A549 (cell line): Measurements from ENCODE around the gene MATR3. TPM values are rescaled to one million over a fixed set of nuclear protein-coding genes. Genes with fewer than 3 reads are reported as not detected.

ENCODE experiments used
- ATAC-seq, 2 experiments: fragments of 200-7000 bp in 1 of 2; fragments of >200 bp in 1 of 2; cut with Nextera tagmentation in 1 of 2; cut with Tn5 transposase in 1 of 2; 3 replicates each; pipeline versions ENCODE4 v1.8.0 to v1.9.1; 2018 to 2020; ENCODE audit warnings: mild to moderate bottlenecking in 1 of 2, moderate library complexity in 1 of 2
- CTCF ChIA-PET: fragments of 300-600 bp; sonication (Branson Sonifier 250); formaldehyde crosslinking; extraction: SDS; loops from one replicate; lab custom pipeline; 2021; ENCODE audit warnings: antibody characterized with exemption, inconsistent platforms; lab: Yijun Ruan, JAX
- POLR2A ChIA-PET: fragments of 350-600 bp; formaldehyde crosslinking; extraction: SDS; loops from one replicate; lab custom pipeline; 2021; ENCODE audit warnings: antibody characterized with exemption, inconsistent platforms; lab: Yijun Ruan, JAX
- DNase-seq, 2 experiments: peaks; one replicate each; pipeline versions ENCODE4 v3.0.0 to v3.0.0-alpha.2; 2011 to 2016; ENCODE audit warnings: low read depth in 1 of 2, low spot score in 1 of 2
- FAIRE-seq: peaks from 2 replicates; lab custom pipeline; 2011; peaks lifted over from hg19 to GRCh38; lab: Jason Lieb, UNC
- H3K27ac ChIP-seq, 2 experiments: fragments of >200 bp; sonication (Bioruptor Twin); formaldehyde crosslinking; 3 replicates each; pipeline ENCODE4 v1.5.1; 2016 to 2017
- H3K4me1 ChIP-seq: fragments of >200 bp; sonication (Bioruptor Twin); formaldehyde crosslinking; 3 replicates; pipeline ENCODE4 v1.6.1; 2016
- H3K4me2 ChIP-seq: fragments of >200 bp; sonication (Bioruptor Twin); formaldehyde crosslinking; 3 replicates; pipeline ENCODE4 v1.6.1; 2016
- H3K4me3 ChIP-seq: fragments of >200 bp; sonication (Bioruptor Twin); formaldehyde crosslinking; 3 replicates; pipeline ENCODE4 v1.5.1; 2016
- H3K9me3 ChIP-seq: fragments of >200 bp; sonication (Bioruptor Twin); formaldehyde crosslinking; 3 replicates; pipeline ENCODE4 v1.6.1; 2016
- BCL3 ChIP-seq: fragments of >200 bp; sonication (Bioruptor Twin); formaldehyde crosslinking; IDR thresholded peaks from 3 replicates; pipeline ENCODE4 v1.6.1; 2016
- BHLHE40 ChIP-seq: IDR thresholded peaks from 2 replicates; pipeline ENCODE4 v1.6.1; 2012; ENCODE audit warnings: low read depth, low read length, inconsistent platforms
- EHF ChIP-seq: fragments of 250-450 bp; sonication (Bioruptor Pico); IDR thresholded peaks from 2 replicates; pipeline ENCODE4 v1.5.0; 2020; ENCODE audit warnings: mild to moderate bottlenecking
- EHMT2 ChIP-seq: fragments of 200-600 bp; sonication (generic); IDR thresholded peaks from 2 replicates; pipeline ENCODE4 v1.6.1; 2016; ENCODE audit warnings: antibody characterized with exemption, low read depth, mild to moderate bottlenecking, moderate library complexity
- HOXA7 ChIP-seq: fragments of 250-450 bp; sonication (Bioruptor Pico); IDR thresholded peaks from 2 replicates; pipeline ENCODE4 v1.5.0; 2020; ENCODE audit warnings: mild to moderate bottlenecking, moderate library complexity
- KDM1A ChIP-seq: fragments of 200-600 bp; sonication (generic); IDR thresholded peaks from 2 replicates; pipeline ENCODE4 v1.6.1; 2016; ENCODE audit warnings: low read depth, mild to moderate bottlenecking
- KDM5A ChIP-seq: fragments of 200-600 bp; sonication (generic); IDR thresholded peaks from 2 replicates; pipeline ENCODE4 v1.6.1; 2016; ENCODE audit warnings: antibody characterized with exemption, mild to moderate bottlenecking
- MAFK ChIP-seq: fragments of 450-650 bp; IDR thresholded peaks from 2 replicates; pipeline ENCODE4 v1.6.1; 2014; ENCODE audit not compliant: partially characterized antibody
- MYC ChIP-seq: IDR thresholded peaks from 2 replicates; pipeline ENCODE4 v1.6.1; 2012; ENCODE audit warnings: mild to moderate bottlenecking, inconsistent platforms, low read length, improper control_type of control experiment, borderline replicate concordance
- NPAS2 ChIP-seq: fragments of 250-450 bp; sonication (Bioruptor Pico); IDR thresholded peaks from 2 replicates; pipeline ENCODE4 v1.8.0; 2022; ENCODE audit warnings: mild to moderate bottlenecking, moderate library complexity, borderline replicate concordance
- NR3C1 ChIP-seq: fragments of >200 bp; sonication (Bioruptor Twin); formaldehyde crosslinking; IDR thresholded peaks from 3 replicates; pipeline ENCODE4 v1.6.1; 2017
- POLR2A ChIP-seq: IDR thresholded peaks from 2 replicates; pipeline ENCODE4 v1.6.1; 2012; ENCODE audit warnings: mild to moderate bottlenecking, low read length
- POLR2AphosphoS2 ChIP-seq: conservative IDR thresholded peaks from 2 replicates; pipeline ENCODE4 v1.6.1; 2012; ENCODE audit warnings: low read length, improper control_type of control experiment, inconsistent platforms
- RAD21 ChIP-seq, 2 experiments: fragments of >200 bp in 1 of 2; sonication (Bioruptor Twin) in 1 of 2; formaldehyde crosslinking in 1 of 2; IDR thresholded peaks in 1 of 2; conservative IDR thresholded peaks in 1 of 2; 2 replicates in 1 of 2; 3 replicates in 1 of 2; pipeline ENCODE4 v1.6.1; 2012 to 2018; ENCODE audit warnings: inconsistent platforms in 1 of 2
- RCOR1 ChIP-seq: fragments of 150-350 bp; IDR thresholded peaks from 2 replicates; pipeline ENCODE4 v1.6.1; 2014; ENCODE audit warnings: antibody characterized with exemption, low read length, low read depth
- RFX5 ChIP-seq: fragments of 450-650 bp; IDR thresholded peaks from 2 replicates; pipeline ENCODE4 v1.7.1; 2014; ENCODE audit warnings: antibody characterized with exemption, mild to moderate bottlenecking, moderate library complexity
- RNF2 ChIP-seq: fragments of 200-600 bp; sonication (generic); IDR thresholded peaks from 2 replicates; pipeline ENCODE4 v1.6.1; 2016; ENCODE audit warnings: low read depth, mild to moderate bottlenecking, antibody characterized with exemption, moderate library complexity, borderline replicate concordance
- TFCP2L1 ChIP-seq: fragments of 250-450 bp; sonication (Bioruptor Pico); IDR thresholded peaks from 2 replicates; pipeline ENCODE4 v1.5.0; 2021; ENCODE audit warnings: mild to moderate bottlenecking
- USF2 ChIP-seq: fragments of 450-650 bp; IDR thresholded peaks from 2 replicates; pipeline ENCODE4 v1.6.1; 2014; ENCODE audit warnings: antibody characterized with exemption
- ZFP36 ChIP-seq: fragments of 450-650 bp; IDR thresholded peaks from 2 replicates; pipeline ENCODE4 v1.6.1; 2014; ENCODE audit warnings: borderline replicate concordance; ENCODE audit not compliant: partially characterized antibody
- ZNF302 ChIP-seq: fragments of 250-450 bp; sonication (Bioruptor Pico); IDR thresholded peaks from 2 replicates; pipeline ENCODE4 v1.9.0; 2021; ENCODE audit warnings: inconsistent platforms, mild to moderate bottlenecking, moderate library complexity
- WGBS: methylation state at CpG from one replicate; pipeline ENCODE4 v1.1.6; 2017; ENCODE audit errors: missing lambda C conversion rate; 5-methylcytosine and 5-hydroxymethylcytosine counted together
- polyA plus RNA-seq, 4 experiments: library from polyadenylated mRNA; depleted of rRNA in 3 of 4; stranded (reverse); fragments of >200 nt; fragmentation: RNase III in 1 of 4; extraction: RNeasy Plus Mini Kit Qiagen cat#74134 plus additional on column Dnase treatment in 1 of 4; gene quantifications; 2 replicates in 3 of 4; 3 replicates in 1 of 4; pipeline ENCODE4 v1.2.3, GENCODE V29; 2011 to 2017
- TF ChIP-seq, protein P1 (sequence below): IDR thresholded peaks from 2 replicates; pipeline ENCODE4 v1.6.1; 2012
- TF ChIP-seq, protein P2 (sequence below): IDR thresholded peaks from 2 replicates; pipeline ENCODE4 v1.6.1; 2012; ENCODE audit warnings: low read depth, borderline replicate concordance

MATR3 gene
- polyA plus RNA-seq, 2 of the 4 experiments (the other 2 are of a cell fraction), result 178 to 189 TPM

- TF ChIP-seq RFX5, result no peak
Observed at GRCh38 chr5:139315056-139315615, 21.6 kb downstream of the MATR3 start (continued).

GRCh38 chr5:139335811-139336210 lies 42.3 kb downstream of the MATR3 start:
- H3K9me3 ChIP-seq, result no peaks in the 10 kb centered on the region
- CTCF ChIA-PET, result interaction anchor here (0.7 to 1.2 kb wide), 2 partner anchors 57 to 145 kb away, joined by 3 read pairs; no protein-coding TSS in a partner anchor
- H3K27ac ChIP-seq, result no peak overlapping the region
- WGBS, result 86% methylated on average over 6 of the region's 6 CpGs
- POLR2A ChIA-PET, result no interaction called here
- H3K4me2 ChIP-seq, result no peak overlapping the region
- DNase-seq, result no peak
- no peak overlapping the region for H3K4me3 ChIP-seq
- no peak for FAIRE-seq
- TF ChIP-seq RNF2, result no peak
- 0 out of 2 replicates have a peak, but pooled peaks have one; percentile 60 for TF ChIP-seq POLR2AphosphoS2
- ATAC-seq, result peak; percentile 43 to 58; a peak in 5 of 6 replicates
- H3K4me1 ChIP-seq, result no peaks in the 10 kb centered on the region; the same call in 2 of the 3 replicates

DNA sequence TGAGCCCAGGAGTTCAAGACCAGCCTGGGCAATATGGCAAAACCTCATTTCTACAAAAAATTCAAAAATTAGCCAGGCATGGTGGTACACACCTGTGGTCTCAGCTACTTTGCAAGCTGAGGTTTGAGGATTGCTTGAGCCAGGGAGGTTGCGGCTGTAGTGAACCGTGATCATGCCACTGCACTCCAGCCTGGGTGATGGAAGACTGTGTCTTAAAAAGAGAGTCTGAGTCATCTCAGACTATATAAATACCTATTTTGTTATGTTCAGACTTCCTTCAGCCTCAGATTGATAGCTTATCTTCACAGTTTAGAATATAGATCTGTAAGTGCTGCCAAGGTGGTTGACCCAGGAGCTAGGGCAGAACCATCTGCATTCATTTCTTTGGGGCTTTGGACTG lies 46.5 kb downstream of the MATR3 start:
- no peak for ATAC-seq
- H3K4me2 ChIP-seq, result no peak overlapping the region
- H3K9me3 ChIP-seq, result no peaks in the 10 kb centered on the region
- FAIRE-seq, result no peak
- peaks cover 19% of the 10 kb centered on the region; the same call in 2 of the 3 replicates for H3K4me1 ChIP-seq
- no peak for DNase-seq
- TF ChIP-seq NR3C1 (no peak), ZFP36 (no peak), EHMT2 (no peak), HOXA7 (CRISPR knock-in tag) (no peak), ZNF302 (CRISPR knock-in tag) (no peak), MYC (no peak)
- TF ChIP-seq, all 56 proteins: peak for 0
- H3K4me3 ChIP-seq, result no peak overlapping the region
- POLR2A ChIA-PET, result interaction anchor here (2.7 kb wide), 1 partner anchor 46 kb away, joined by 38 read pairs; the partner anchor contains the start of gene MATR3
- H3K27ac ChIP-seq, result no peak overlapping the region
- 90% methylated on average over 2 of the region's 2 CpGs for WGBS
- CTCF ChIA-PET, result interaction anchor here (2.4 to 2.7 kb wide), 2 partner anchors 35 to 64 kb away, joined by 7 to 17 read pairs; no protein-coding TSS in a partner anchor

DNA sequence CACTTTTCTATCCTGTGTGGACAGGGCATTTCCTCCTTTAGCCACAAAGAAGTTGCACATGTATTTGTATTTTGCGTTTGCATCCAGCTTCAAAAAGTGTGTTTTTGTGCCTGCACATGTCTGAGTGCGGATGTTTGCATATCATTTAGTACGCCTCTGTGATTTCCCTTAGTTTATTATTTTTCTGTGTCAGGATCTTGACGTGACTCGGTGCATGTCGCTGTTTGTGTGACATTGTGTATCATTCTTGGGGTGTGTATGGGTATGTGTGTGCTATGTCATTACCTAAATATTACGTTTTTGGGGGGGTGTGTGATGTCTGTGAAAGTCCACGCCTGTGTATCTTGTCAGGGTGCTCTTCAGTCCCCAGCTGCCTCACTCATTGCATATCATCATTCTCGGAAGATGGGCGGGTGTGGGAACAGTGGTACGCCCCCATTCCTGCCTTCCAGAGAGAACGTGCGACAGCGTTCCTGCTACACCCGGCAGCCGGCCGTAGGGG lies 47.7 kb downstream of the MATR3 start:
- Histone ChIP-seq H3K4me1 (peaks cover 19% of the 10 kb centered on the region; the same call in 2 of the 3 replicates), H3K9me3 (no peaks in the 10 kb centered on the region), H3K27ac (peak overlapping the region; percentile 90 to 91; a peak in 5 of 6 replicates), H3K4me2 (peak overlapping the region; percentile 94), H3K4me3 (peak overlapping the region; percentile 81)
- ATAC-seq (peak in 1 of 2 experiments; percentile 92; a peak in 4 of 6 replicates), DNase-seq (no peak), FAIRE-seq (no peak)
- no peak for TF ChIP-seq KDM5A
- TF ChIP-seq MAFK, result peak; percentile 3
- TF ChIP-seq BHLHE40, result peak; percentile 78; the same call in 1 of the 2 replicates
- no peak for TF ChIP-seq EHF (CRISPR knock-in tag)
- no peak for TF ChIP-seq NPAS2 (CRISPR knock-in tag)
- POLR2A ChIA-PET, result interaction anchor here (1.1 to 2.7 kb wide), 9 partner anchors 9 to 67 kb away, joined by 3 to 38 read pairs (median 8); partner anchors contain the start of gene MATR3
- WGBS, result 9% methylated on average over 14 of the region's 17 CpGs
- CTCF ChIA-PET, result interaction anchor here (0.8 to 2.7 kb wide), 17 partner anchors 9 to 522 kb away, joined by 3 to 17 read pairs (median 5); no protein-coding TSS in a partner anchor

DNA sequence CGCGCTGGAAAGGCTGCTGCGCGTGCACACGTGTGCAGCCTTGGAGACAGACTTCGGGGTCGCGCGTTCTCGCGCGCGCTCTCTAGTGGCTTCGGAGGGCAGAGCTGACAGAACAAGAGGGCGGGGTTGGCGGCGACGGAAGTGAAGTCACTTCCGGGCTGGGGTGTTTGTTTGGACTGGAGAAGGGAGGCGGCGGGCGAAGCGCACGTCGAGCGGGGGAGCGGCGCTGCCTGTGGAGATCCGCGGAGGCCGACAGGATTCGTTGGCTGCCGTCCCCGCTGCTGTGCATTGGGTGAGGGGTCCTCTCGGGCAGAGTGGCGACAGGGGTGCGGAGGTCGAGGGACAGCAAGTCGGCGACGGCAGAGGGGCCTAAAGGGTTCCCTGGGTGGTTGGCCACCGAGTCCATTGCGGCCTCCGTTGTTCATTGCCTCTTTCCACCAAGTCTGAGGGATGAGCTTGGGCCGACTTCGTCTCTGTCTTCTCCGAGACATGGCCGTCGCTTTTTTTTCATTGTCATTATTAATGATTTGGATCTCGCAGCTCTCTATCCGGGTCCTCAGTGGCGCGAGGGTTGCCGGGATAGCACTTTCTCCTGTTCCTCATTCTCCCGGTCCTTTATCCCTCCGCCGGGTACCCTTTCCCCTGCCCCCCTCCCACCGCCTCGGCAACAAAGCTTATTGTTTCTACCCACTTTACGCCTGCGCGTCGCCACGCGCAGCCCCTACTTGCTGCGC lies 48.3 kb downstream of the MATR3 start, which contains the start of gene PAIP2:
PAIP2 (plus strand) TSS at position 166 of the 734 bp plus-strand sequence. CDS start 21,931 bp downstream, outside the sequence.
- Histone ChIP-seq H3K27ac (peak within 1 kb of the TSS; percentile 90 to 91), H3K4me2 (peak within 1 kb of the TSS; percentile 94), H3K4me3 (peak within 1 kb of the TSS; percentile 81), H3K4me1 (peaks cover 19% of the 10 kb centered on the region; the same call in 2 of the 3 replicates), H3K9me3 (no peaks in the 10 kb centered on the region)
- ChIA-PET CTCF (interaction anchor here (0.6 to 2.7 kb wide), 21 partner anchors 9 to 523 kb away, joined by 3 to 17 read pairs (median 4); no protein-coding TSS in a partner anchor), POLR2A (interaction anchor here (0.7 to 2.7 kb wide), 12 partner anchors 10 to 68 kb away, joined by 3 to 38 read pairs (median 4); partner anchors contain the start of gene MATR3)
- 3% methylated on average over 55 of the region's 66 CpGs for WGBS
- ATAC-seq (peak; percentile 87 to 89), DNase-seq (peak; percentile 88 to 98), FAIRE-seq (peak; percentile 43)
- TF ChIP-seq TFCP2L1 (CRISPR knock-in tag) (peak; percentile 44; the same call in 1 of the 2 replicates), RCOR1 (no peak), POLR2A (peak; percentile 78), BCL3 (peak; percentile 78; the same call in 2 of the 3 replicates), RFX5 (0 out of 2 replicates have a peak, but pooled peaks have one; percentile 27), RAD21 (conservative IDR thresholded peaks at IDR 0.05 in 1 of 2, IDR thresholded peaks at IDR 0.05 in 1 of 2) (peak; percentile 45 to 58), USF2 (peak; percentile 79), KDM1A (no peak), ZFP36 (no peak)
- TF ChIP-seq, protein P1, sequence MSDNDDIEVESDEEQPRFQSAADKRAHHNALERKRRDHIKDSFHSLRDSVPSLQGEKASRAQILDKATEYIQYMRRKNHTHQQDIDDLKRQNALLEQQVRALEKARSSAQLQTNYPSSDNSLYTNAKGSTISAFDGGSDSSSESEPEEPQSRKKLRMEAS, result peak; percentile 93
- TF ChIP-seq, protein P2, sequence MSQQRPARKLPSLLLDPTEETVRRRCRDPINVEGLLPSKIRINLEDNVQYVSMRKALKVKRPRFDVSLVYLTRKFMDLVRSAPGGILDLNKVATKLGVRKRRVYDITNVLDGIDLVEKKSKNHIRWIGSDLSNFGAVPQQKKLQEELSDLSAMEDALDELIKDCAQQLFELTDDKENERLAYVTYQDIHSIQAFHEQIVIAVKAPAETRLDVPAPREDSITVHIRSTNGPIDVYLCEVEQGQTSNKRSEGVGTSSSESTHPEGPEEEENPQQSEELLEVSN, result peak; percentile 67; the same call in 1 of the 2 replicates
